ENCODE measurements around the gene GPR157.

DNA sequence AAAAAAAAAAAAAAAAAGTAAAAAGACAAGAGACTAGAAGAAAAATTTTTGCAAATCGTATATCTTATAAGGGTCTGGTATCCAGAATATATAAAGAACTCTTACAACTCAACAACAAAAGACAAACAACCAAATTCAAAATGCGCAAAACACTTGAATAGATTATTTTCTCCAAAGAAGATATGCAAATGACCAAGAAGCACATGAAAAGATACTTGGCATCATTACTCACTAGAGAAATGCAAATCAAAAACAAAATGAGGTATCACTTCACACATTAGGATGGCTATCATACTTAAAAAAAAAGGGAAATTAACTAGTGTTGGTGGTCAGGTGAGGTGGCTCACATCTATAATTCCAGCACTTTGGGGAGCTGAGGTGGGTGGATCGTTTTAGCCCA is 47.4 kb downstream of the GPR157 start:
- TF ChIP-seq EZH2phosphoT487 (IDR thresholded peaks at IDR 0.05; ENCODE audit: insufficient read depth, low read depth) (no peak), EZH2 (IDR thresholded peaks at IDR 0.05; ENCODE audit: insufficient read depth, poor library complexity, severe bottlenecking) (no peak)
